Trophoblast cell (in vitro differentiated cells and primary cell): ENCODE data around the gene MRPL3.

Experiments used
- DNase-seq, 2 donors: peaks; one replicate each; pipeline ENCODE4 v3.0.0-alpha.2; 2016
- H2AFZ ChIP-seq: 2 replicates; pipeline ENCODE4 v1.6.1; 2013; ENCODE audit warnings: low read length, moderate library complexity, mild to moderate bottlenecking; ENCODE audit not compliant: insufficient read depth, poor library complexity
- H2AK5ac ChIP-seq: 2 replicates; pipeline ENCODE4 v1.6.1; 2013; ENCODE audit warnings: mild to moderate bottlenecking, low read length
- H2BK120ac ChIP-seq: 2 replicates; pipeline ENCODE4 v1.6.1; 2013; ENCODE audit warnings: low read length, mild to moderate bottlenecking, moderate library complexity; ENCODE audit not compliant: insufficient read depth, poor library complexity
- H2BK12ac ChIP-seq: 2 replicates; pipeline ENCODE4 v1.6.1; 2013; ENCODE audit warnings: mild to moderate bottlenecking, low read length, moderate library complexity
- H2BK5ac ChIP-seq: 2 replicates; pipeline ENCODE4 v1.6.1; 2013; ENCODE audit warnings: low read length, low read depth, moderate library complexity, mild to moderate bottlenecking; ENCODE audit not compliant: poor library complexity
- H3K14ac ChIP-seq: 2 replicates; pipeline ENCODE4 v1.6.1; 2013; ENCODE audit warnings: mild to moderate bottlenecking, low read length
- H3K18ac ChIP-seq: 2 replicates; pipeline ENCODE4 v1.6.1; 2013; ENCODE audit warnings: mild to moderate bottlenecking, low read length
- H3K23ac ChIP-seq: 2 replicates; pipeline ENCODE4 v1.6.1; 2013; ENCODE audit warnings: low read length
- H3K27ac ChIP-seq: 2 replicates; pipeline ENCODE4 v1.5.1; 2013; ENCODE audit warnings: low read depth, mild to moderate bottlenecking, inconsistent platforms, low read length, moderate library complexity
- H3K27me3 ChIP-seq: 2 replicates; pipeline ENCODE4 v1.6.1; 2013; ENCODE audit warnings: inconsistent platforms, mild to moderate bottlenecking, low read length, moderate library complexity; ENCODE audit not compliant: insufficient read depth
- H3K36me3 ChIP-seq, 2 experiments: 1 replicate in 1 of 2; 2 replicates in 1 of 2; pipeline ENCODE4 v1.6.1; 2013; ENCODE audit warnings: low read length in 2 of 2, mild to moderate bottlenecking in 2 of 2, moderate library complexity in 1 of 2; ENCODE audit not compliant: insufficient read depth in 2 of 2, control insufficient read depth in 1 of 2
- H3K4ac ChIP-seq: 2 replicates; pipeline ENCODE4 v1.6.1; 2013; ENCODE audit warnings: low read depth, mild to moderate bottlenecking, low read length, moderate library complexity
- H3K4me1 ChIP-seq, 2 experiments: 1 replicate in 1 of 2; 2 replicates in 1 of 2; pipeline ENCODE4 v1.6.1; 2013; ENCODE audit warnings: low read length in 2 of 2, mild to moderate bottlenecking in 2 of 2, moderate library complexity in 1 of 2; ENCODE audit not compliant: insufficient read depth in 2 of 2, control insufficient read depth in 1 of 2
- H3K4me2 ChIP-seq: 2 replicates; pipeline ENCODE4 v1.6.1; 2013; ENCODE audit warnings: inconsistent platforms, mild to moderate bottlenecking, low read length, moderate library complexity
- H3K4me3 ChIP-seq: 2 replicates; pipeline ENCODE4 v1.5.1; 2013; ENCODE audit warnings: mild to moderate bottlenecking, low read depth, low read length, inconsistent platforms
- H3K79me1 ChIP-seq: one replicate; pipeline ENCODE4 v1.6.1; 2013; ENCODE audit warnings: low read length
- H3K79me2 ChIP-seq: 2 replicates; pipeline ENCODE4 v1.6.1; 2013; ENCODE audit warnings: low read length, mild to moderate bottlenecking; ENCODE audit not compliant: control insufficient read depth, insufficient read depth, poor library complexity
- H3K9ac ChIP-seq: 2 replicates; pipeline ENCODE4 v1.6.1; 2013; ENCODE audit warnings: mild to moderate bottlenecking, low read length
- H3K9me3 ChIP-seq: 2 replicates; pipeline ENCODE4 v1.6.1; 2013; ENCODE audit warnings: low read depth, mild to moderate bottlenecking, control low read depth, inconsistent platforms, low read length; ENCODE audit not compliant: insufficient read depth
- H4K12ac ChIP-seq: 2 replicates; pipeline ENCODE4 v1.6.1; 2013; ENCODE audit warnings: low read depth, mild to moderate bottlenecking, low read length, moderate library complexity
- H4K8ac ChIP-seq: 2 replicates; pipeline ENCODE4 v1.6.1; 2013; ENCODE audit warnings: low read depth, mild to moderate bottlenecking, low read length, moderate library complexity
- H4K91ac ChIP-seq: one replicate; pipeline ENCODE4 v1.6.1; 2013; ENCODE audit warnings: low read depth, mild to moderate bottlenecking, low read length, moderate library complexity
- WGBS: extraction: QIAGEN DNeasy Blood & Tissue Kit; methylation state at CpG from one replicate; pipeline ENCODE4 v1.1.7; 2013; ENCODE audit warnings: missing lambda C conversion rate; ENCODE audit not compliant: insufficient read length, insufficient coverage; ENCODE audit errors: extremely low coverage; 5-methylcytosine and 5-hydroxymethylcytosine counted together

The MRPL3 gene

GRCh38 chr3:131444180-131444579, 58.6 kb downstream of the MRPL3 start:
- H3K27me3 ChIP-seq, result no peaks in the 10 kb centered on the region
- no peaks in the 10 kb centered on the region for H3K4me1 ChIP-seq
- H3K79me1 ChIP-seq, result no peaks in the 10 kb centered on the region
- no peak overlapping the region for H4K8ac ChIP-seq
- no peak overlapping the region for H2BK120ac ChIP-seq
- H3K9ac ChIP-seq, result no peak overlapping the region
- no peaks in the 10 kb centered on the region for H3K79me2 ChIP-seq
- no peak overlapping the region for H2BK12ac ChIP-seq
- no CpG with 5 or more reads among the region's 4 CpGs for WGBS
- H3K18ac ChIP-seq, result no peak overlapping the region
- no peaks in the 10 kb centered on the region for H3K36me3 ChIP-seq
- H3K4ac ChIP-seq, result no peak overlapping the region
- H4K12ac ChIP-seq, result no peak overlapping the region
- no peak for DNase-seq
- no peak overlapping the region for H3K27ac ChIP-seq
- no peak overlapping the region for H3K4me3 ChIP-seq
- H3K23ac ChIP-seq, result no peak overlapping the region
- H4K91ac ChIP-seq, result no peak overlapping the region
- no peak overlapping the region for H2AFZ ChIP-seq
- no peak overlapping the region for H3K4me2 ChIP-seq
- H3K9me3 ChIP-seq, result no peaks in the 10 kb centered on the region
- H2AK5ac ChIP-seq, result no peak overlapping the region
- H3K14ac ChIP-seq, result no peak overlapping the region
- H2BK5ac ChIP-seq, result no peak overlapping the region

- no CpG with 5 or more reads among the region's 1 CpG for WGBS
These were observed 63.7 kb downstream of the MRPL3 start for GRCh38 chr3:131439084-131439483.

GRCh38 chr3:131435000-131435399, 67.8 kb downstream of the MRPL3 start:
- H3K23ac ChIP-seq, result no peak overlapping the region
- no peaks in the 10 kb centered on the region for H3K79me1 ChIP-seq
- H2AK5ac ChIP-seq, result no peak overlapping the region
- H3K14ac ChIP-seq, result no peak overlapping the region
- H3K79me2 ChIP-seq, result no peaks in the 10 kb centered on the region
- no peak for DNase-seq
- no peaks in the 10 kb centered on the region for H3K9me3 ChIP-seq
- H3K9ac ChIP-seq, result no peak overlapping the region
- no peak overlapping the region for H3K4ac ChIP-seq
- no peak overlapping the region for H2AFZ ChIP-seq
- no peak overlapping the region for H4K91ac ChIP-seq
- H2BK5ac ChIP-seq, result no peak overlapping the region
- no peaks in the 10 kb centered on the region for H3K36me3 ChIP-seq
- WGBS, result no CpG with 5 or more reads among the region's 1 CpG
- no peak overlapping the region for H2BK120ac ChIP-seq
- no peak overlapping the region for H3K27ac ChIP-seq
- H3K27me3 ChIP-seq, result no peaks in the 10 kb centered on the region
- no peak overlapping the region for H3K4me3 ChIP-seq
- H2BK12ac ChIP-seq, result no peak overlapping the region
- no peak overlapping the region for H4K8ac ChIP-seq
- no peaks in the 10 kb centered on the region for H3K4me1 ChIP-seq
- H3K4me2 ChIP-seq, result no peak overlapping the region
- H4K12ac ChIP-seq, result no peak overlapping the region
- H3K18ac ChIP-seq, result no peak overlapping the region

More at GRCh38 chr3:131439084-131439483, 63.7 kb downstream of the MRPL3 start:
- Histone ChIP-seq H3K4ac (no peak overlapping the region), H2BK12ac (no peak overlapping the region), H3K4me3 (no peak overlapping the region), H3K18ac (no peak overlapping the region), H3K79me1 (no peaks in the 10 kb centered on the region), H2AFZ (no peak overlapping the region), H2BK120ac (no peak overlapping the region), H3K9ac (no peak overlapping the region), H3K4me2 (no peak overlapping the region), H4K91ac (no peak overlapping the region), H3K36me3 (no peaks in the 10 kb centered on the region), H3K27ac (no peak overlapping the region), H2BK5ac (no peak overlapping the region), H2AK5ac (no peak overlapping the region), H3K9me3 (no peaks in the 10 kb centered on the region), H4K8ac (no peak overlapping the region), H3K23ac (no peak overlapping the region), H3K27me3 (no peaks in the 10 kb centered on the region), H3K14ac (no peak overlapping the region), H3K79me2 (no peaks in the 10 kb centered on the region), H4K12ac (no peak overlapping the region), H3K4me1 (no peaks in the 10 kb centered on the region)
- DNase-seq, result no peak

GRCh38 chr3:131432441-131432840, 70.3 kb downstream of the MRPL3 start:
- Histone ChIP-seq H2AK5ac (no peak overlapping the region), H3K36me3 (no peaks in the 10 kb centered on the region), H3K18ac (no peak overlapping the region), H3K14ac (no peak overlapping the region), H3K9ac (no peak overlapping the region), H4K12ac (no peak overlapping the region), H2BK5ac (no peak overlapping the region), H3K27me3 (no peaks in the 10 kb centered on the region), H3K79me2 (no peaks in the 10 kb centered on the region), H2BK12ac (no peak overlapping the region), H2AFZ (no peak overlapping the region), H3K27ac (no peak overlapping the region), H4K8ac (no peak overlapping the region), H3K4me2 (no peak overlapping the region), H3K4ac (no peak overlapping the region), H3K4me1 (no peaks in the 10 kb centered on the region), H2BK120ac (no peak overlapping the region), H3K4me3 (no peak overlapping the region), H3K23ac (no peak overlapping the region), H3K9me3 (no peaks in the 10 kb centered on the region), H3K79me1 (no peaks in the 10 kb centered on the region), H4K91ac (no peak overlapping the region)
- DNase-seq, result no peak
- WGBS, result no CpG with 5 or more reads among the region's 3 CpGs
